C4-2B (cell line): Measurements from ENCODE around the gene ORC2.
"Not testable (repeated sequence)": the region's sequence is repeated elsewhere in the genome, so short reads cannot be mapped to it uniquely, and the experiment has no call there.

ENCODE experiments used
- CTCF ChIP-seq: fragments of 450-650 bp; conservative IDR thresholded peaks from 2 replicates; pipeline ENCODE4 v1.5.1; 2017; ENCODE audit warnings: mild to moderate bottlenecking
- ZFX ChIP-seq: fragments of 450-650 bp; IDR thresholded peaks from 2 replicates; pipeline ENCODE4 v1.6.1; 2017

- TF ChIP-seq CTCF, ZFX: not testable (repeated sequence)
Measured at GRCh38 chr2:200963918-200964252, 425 bp upstream of the ORC2 start.
